HL-60/S4 (cell line): ENCODE measurements around the gene SLC35A3.
"Not testable (repeated sequence)": the region's sequence is repeated elsewhere in the genome, so short reads cannot be mapped to it uniquely, and the experiment has no call there.

Experiments used
- in situ Hi-C: fragments of 300-500 bp; cut with MboI; formaldehyde crosslinking; loops from 2 replicates; pipeline ENCODE4 v1.14.3; 2022; ENCODE audit warnings: low sequenced_read_pairs

The SLC35A3 gene

DNA sequence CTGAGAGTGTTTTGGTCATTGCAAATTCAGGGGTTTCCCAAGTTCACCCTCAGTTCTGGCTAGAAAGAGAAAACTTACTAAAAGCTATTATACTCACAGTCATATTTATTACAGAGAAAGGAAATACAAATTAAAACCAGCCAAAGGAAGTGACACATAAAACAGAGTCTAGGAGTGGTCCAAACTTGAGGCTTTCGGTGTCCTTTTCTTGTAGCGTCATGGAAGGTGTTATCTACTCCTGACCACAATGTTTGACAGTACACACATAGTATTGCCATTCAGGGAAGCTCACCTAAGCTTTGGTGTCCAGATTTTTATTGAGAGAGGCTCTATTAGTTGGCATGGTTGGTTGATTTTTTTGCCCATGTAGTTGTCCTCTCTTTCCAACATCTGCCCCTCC lies 59.0 kb downstream of the SLC35A3 start:
- in situ Hi-C loops = no loop called here

- in situ Hi-C loops = no loop called here
Measured at GRCh38 chr1:100034470-100034869, 64.7 kb downstream of the SLC35A3 start.

DNA sequence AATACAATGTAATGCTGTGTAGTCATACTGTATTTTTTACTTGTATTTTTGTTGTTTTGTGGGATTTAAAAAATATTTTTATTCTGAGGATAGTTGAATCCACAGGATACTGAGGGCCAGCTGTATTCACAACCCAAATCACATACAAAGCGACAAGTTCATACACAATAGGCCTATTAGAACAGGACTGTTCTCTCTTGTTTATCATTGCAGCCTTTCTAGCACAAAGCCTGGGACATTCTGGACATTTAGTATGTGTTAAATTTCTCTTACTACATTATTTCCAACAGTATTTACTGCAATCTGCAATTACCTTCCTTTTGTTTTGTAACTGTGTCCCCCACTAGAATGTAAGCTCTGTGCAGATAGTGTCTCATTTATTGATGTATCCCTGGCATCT lies 65.4 kb downstream of the SLC35A3 start:
- in situ Hi-C loops = no loop called here

DNA sequence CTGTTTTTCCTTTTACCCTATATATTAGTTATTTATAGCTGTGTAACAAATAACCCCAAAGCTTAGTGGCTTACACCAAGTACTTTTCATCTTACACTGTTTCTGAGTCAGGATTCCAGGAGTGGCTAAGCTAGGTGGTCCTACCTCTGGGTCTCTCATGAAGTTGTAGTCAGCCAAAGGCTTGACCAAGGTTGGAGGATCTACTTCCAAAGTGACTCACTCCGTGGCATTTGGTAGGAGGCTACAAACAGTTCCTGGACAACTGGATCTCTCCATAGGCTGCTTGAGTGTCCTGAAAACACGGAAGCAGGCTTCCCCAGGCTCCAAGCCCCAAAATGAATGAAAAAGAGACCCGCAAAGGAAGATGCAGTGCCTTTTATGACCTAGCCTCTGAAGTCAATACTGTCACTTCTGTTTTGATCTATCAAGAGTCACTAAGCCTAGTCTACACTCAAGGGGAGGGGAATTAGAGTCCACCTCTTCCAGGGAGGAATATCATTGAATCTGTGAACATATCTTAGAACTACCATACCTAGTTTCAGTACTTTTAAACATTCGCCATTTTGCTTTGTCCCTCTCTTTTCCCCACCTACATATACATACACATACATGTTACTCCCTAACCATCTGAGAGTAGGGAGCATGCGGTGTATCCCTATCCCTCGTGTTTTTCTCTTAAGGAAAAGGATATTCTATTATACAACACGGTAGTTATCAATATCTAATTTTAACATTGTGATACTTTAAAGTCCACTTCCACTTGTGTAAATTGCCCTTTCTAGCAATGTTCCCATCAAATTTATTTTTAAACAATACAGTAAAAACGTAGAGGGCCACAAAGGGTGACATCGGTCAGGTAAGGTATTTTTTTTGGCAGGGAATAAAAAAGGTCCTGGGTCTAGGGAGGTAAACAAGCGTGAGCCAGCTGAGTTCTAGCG lies 67.2 kb downstream of the SLC35A3 start:
- in situ Hi-C loops = no loop called here

GRCh38 chr1:100037656-100037926 lies 67.8 kb downstream of the SLC35A3 start:
- in situ Hi-C loops = no loop called here

GRCh38 chr1:100037927-100038659 lies 68.3 kb downstream of the SLC35A3 start:
- in situ Hi-C loops = no loop called here

DNA sequence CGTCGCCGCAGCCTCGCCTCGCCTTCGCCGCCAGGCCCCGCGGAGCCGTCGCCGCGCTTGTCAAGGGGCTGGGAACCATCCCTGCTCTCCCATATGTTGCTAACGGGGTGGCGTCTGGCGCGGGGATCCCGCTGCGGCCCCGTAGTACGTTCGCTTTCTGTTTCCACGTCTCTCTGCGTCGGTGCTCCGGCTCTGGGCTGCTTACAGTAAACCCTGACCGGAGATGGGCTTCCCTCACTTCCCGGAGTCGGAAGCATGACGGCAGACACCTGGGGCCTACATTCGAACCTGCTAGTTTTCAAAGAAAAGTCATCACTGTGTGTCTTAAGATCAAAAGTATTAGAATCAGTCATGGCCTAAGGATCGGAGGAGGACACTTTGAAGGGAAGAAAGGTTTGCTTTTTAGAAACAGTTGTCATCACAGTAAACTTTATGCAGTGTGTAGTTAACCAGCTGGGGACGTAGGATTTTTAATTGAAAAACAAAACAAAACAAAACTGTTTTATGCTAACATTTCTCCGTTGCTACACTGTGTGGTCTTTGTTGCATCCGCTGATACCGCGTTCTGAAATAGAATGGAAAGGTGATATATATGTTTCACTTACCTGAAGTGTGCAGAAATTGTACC lies 69.0 kb downstream of the SLC35A3 start:
- in situ Hi-C loops = no loop called here

GRCh38 chr1:100039591-100039990 lies 69.8 kb downstream of the SLC35A3 start:
- in situ Hi-C loops = no loop called here

- in situ Hi-C loops = no loop called here
Measured at GRCh38 chr1:100045206-100045605, 75.4 kb downstream of the SLC35A3 start.

DNA sequence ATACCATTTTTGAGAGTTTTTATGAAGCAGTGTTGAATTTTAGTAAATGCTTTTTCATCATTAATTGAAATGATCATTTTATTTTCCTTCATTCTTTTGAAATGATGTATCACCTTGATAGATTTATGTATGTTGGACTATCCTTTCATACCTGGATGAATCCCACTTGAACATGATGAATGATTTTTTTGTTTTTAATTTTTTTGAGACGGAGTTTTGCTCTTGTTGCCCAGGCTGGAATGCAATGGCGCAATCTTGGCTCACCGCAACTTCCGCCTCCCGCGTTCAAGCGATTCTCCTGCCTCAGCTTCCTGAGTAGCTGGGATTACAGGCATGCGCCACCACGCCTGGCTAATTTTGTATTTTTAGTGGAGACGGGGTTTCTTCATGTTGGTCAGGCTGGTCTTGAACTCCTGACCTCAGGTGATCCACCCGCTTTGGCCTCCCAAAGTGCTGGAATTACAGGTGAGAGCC lies 77.5 kb downstream of the SLC35A3 start:
- in situ Hi-C loops = not testable (repeated sequence)

DNA sequence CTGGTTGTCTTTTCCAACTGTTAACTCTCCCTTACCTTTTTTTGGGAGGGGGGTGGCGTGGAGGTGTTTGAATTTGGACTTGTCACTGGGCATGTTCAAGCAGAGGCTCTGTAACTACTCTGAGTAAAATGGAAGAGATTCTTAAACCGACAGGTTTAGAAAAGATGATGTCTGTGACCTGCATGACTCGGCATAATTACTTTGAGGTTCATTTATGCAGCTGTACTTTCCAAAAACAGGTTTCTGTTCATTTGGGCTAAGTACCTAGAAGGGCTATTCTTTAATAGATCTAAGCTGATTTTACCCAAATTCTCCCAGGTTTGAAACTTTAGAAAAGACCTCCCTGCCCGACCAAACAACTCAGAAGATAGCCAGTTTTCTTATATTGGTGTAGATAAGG lies 80.3 kb downstream of the SLC35A3 start:
- in situ Hi-C loops = no loop called here

GRCh38 chr1:100051401-100051800 lies 81.6 kb downstream of the SLC35A3 start:
- in situ Hi-C loops = no loop called here

DNA sequence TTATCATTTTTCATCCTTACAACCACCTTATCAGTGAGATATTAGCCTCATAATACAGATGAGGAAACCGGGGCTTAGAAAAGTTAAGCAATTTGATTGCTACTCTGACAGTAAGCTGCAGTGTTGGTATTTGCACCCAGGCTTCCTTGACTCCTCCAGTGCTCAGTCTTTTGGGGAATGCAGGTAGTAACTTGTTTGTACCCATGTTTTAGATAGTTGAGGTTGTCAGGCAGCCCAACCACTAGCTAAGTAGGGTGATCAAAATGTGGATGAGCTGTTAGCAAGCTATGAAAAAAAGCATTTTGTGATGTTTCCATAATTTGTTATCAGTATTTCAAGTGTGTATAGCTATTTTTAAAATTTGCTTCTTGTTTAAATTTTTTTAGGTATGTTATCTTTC lies 82.1 kb downstream of the SLC35A3 start:
- in situ Hi-C loops = no loop called here

DNA sequence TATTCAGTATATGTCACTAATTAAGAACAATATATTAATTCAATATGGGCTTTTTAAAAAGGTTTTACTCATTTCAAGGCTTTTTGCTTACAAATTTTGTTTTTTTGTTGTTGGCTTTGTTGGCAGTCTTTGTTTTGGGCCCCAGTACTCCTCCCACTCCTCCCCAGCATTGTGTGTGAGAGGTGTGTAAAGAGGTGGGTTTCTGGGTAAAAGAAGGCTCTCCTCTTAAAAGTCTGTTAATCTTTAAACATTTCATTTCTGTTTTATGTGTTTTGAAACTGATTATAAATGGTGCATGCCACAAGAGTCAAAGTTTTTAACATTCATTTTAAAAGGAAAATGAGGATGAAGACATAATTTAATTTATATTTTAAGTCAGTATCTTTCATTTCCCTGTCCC lies 83.3 kb downstream of the SLC35A3 start:
- in situ Hi-C loops = no loop called here

DNA sequence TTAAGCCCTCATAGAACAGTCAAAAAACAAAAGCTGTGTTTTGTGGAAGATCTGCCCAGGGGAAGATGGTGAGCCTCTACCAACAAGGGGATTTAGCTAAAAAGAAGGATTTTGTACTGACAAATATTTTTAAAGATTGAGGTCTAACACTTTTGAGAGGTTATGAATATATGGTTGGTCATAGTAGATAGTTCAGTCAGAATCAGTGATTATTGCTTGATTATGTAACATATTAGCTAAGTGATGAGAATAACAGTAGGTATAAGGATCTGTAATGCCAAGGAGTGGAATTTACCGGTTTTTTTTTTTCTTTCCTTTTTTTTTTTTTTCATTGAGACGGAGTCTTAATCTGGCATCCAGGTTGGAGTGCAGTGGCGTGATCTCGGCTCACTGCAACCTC lies 83.9 kb downstream of the SLC35A3 start:
- in situ Hi-C loops = no loop called here

DNA sequence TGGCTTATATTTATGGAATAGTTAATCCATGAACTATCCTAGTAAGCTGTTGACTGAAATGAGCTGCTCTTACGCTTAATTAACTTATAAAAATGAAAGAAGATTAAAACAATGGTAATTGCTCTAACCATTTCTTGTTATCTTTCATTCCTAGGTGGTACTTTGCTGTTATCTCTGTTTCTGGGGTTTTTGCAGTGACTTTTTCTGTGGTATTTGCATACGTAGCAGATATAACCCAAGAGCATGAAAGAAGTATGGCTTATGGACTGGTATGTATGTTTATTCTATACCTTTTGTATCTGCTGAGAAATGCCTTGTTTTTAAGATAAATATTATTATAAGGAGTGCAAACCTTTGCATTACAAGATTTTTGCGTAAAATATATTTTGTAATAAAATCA lies 91.9 kb downstream of the SLC35A3 start:
- in situ Hi-C loops = no loop called here

GRCh38 chr1:100065183-100065968 lies 95.6 kb downstream of the SLC35A3 start:
- in situ Hi-C loops = no loop called here

- in situ Hi-C loops = no loop called here
Measured at GRCh38 chr1:100065969-100066227, 96.1 kb downstream of the SLC35A3 start.

- in situ Hi-C loops = no loop called here
Measured at GRCh38 chr1:100070201-100070939, 100.6 kb downstream of the SLC35A3 start.

DNA sequence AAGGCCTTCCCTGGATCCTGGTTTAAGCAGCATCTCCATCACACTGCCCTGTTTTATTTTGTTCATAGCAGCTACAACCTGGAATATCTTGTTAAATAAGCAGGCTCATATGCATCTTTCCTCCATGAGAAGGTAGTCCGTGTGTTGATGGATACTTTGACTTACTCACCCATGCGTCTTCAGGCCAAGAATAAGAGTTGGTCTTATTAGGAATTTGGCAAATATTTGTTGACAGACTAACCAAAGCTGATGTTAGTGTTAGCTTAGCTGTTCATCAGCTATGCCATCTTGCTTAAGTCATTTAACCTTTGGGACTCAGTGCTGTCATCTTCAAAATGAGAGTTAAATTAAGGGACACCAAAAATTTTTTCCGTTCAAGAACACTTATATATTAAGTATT lies 103.7 kb downstream of the SLC35A3 start:
- in situ Hi-C loops = no loop called here
